ENCODE data around the gene DEXI.

Gene DEXI

GRCh38 chr16:10959161-10959560 lies 16.9 kb upstream of the DEXI start:
- Histone ChIP-seq H3K4me3 (ENCODE audit: insufficient read depth, low read depth, low read length) (no peak overlapping the region), H3K36me3 (ENCODE audit: control insufficient read depth, insufficient read depth, low read length) (peaks cover 6% of the 10 kb centered on the region), H3K27me3 (ENCODE audit: control insufficient read depth, insufficient read depth, low read length, poor library complexity, severe bottlenecking) (no peaks in the 10 kb centered on the region), H3K9me3 (ENCODE audit: control insufficient read depth, low read length) (no peaks in the 10 kb centered on the region), H3K4me1 (ENCODE audit: control insufficient read depth, insufficient read depth, low read length) (no peaks in the 10 kb centered on the region), H3K27ac (ENCODE audit: insufficient read depth, low read depth, low read length, poor library complexity, severe bottlenecking) (no peak overlapping the region)
- WGBS, 2 experiments: 91% methylated on average over 5 of the region's 5 CpGs

GRCh38 chr16:10957771-10958482 lies 15.7 kb upstream of the DEXI start:
- H3K4me1 ChIP-seq (ENCODE audit: control insufficient read depth, insufficient read depth, low read length): no peaks in the 10 kb centered on the region
- WGBS, 2 experiments: 93 to 95% methylated on average over 6 of the region's 6 CpGs
- H3K27me3 ChIP-seq (ENCODE audit: control insufficient read depth, insufficient read depth, low read length, poor library complexity, severe bottlenecking): no peaks in the 10 kb centered on the region
- peaks cover 6% of the 10 kb centered on the region for H3K36me3 ChIP-seq (ENCODE audit: control insufficient read depth, insufficient read depth, low read length)
- H3K4me3 ChIP-seq (ENCODE audit: insufficient read depth, low read depth, low read length): no peak overlapping the region
- no peaks in the 10 kb centered on the region for H3K9me3 ChIP-seq (ENCODE audit: control insufficient read depth, low read length)
- H3K27ac ChIP-seq (ENCODE audit: insufficient read depth, low read depth, low read length, poor library complexity, severe bottlenecking): no peak overlapping the region

GRCh38 chr16:10954903-10955302 lies 12.6 kb upstream of the DEXI start:
- WGBS, 2 experiments: 93 to 94% methylated on average over 7 of the region's 7 CpGs
- Histone ChIP-seq H3K4me3 (ENCODE audit: insufficient read depth, low read depth, low read length) (no peak overlapping the region), H3K9me3 (ENCODE audit: control insufficient read depth, low read length) (no peaks in the 10 kb centered on the region), H3K36me3 (ENCODE audit: control insufficient read depth, insufficient read depth, low read length) (no peaks in the 10 kb centered on the region), H3K27ac (ENCODE audit: insufficient read depth, low read depth, low read length, poor library complexity, severe bottlenecking) (no peak overlapping the region), H3K4me1 (ENCODE audit: control insufficient read depth, insufficient read depth, low read length) (peaks cover 6% of the 10 kb centered on the region), H3K27me3 (ENCODE audit: control insufficient read depth, insufficient read depth, low read length, poor library complexity, severe bottlenecking) (no peaks in the 10 kb centered on the region)

- 84 to 88% methylated on average over 4 of the region's 4 CpGs for WGBS, 2 experiments
- Histone ChIP-seq H3K36me3 (ENCODE audit: control insufficient read depth, insufficient read depth, low read length) (no peaks in the 10 kb centered on the region), H3K4me3 (ENCODE audit: insufficient read depth, low read depth, low read length) (no peak overlapping the region), H3K27me3 (ENCODE audit: control insufficient read depth, insufficient read depth, low read length, poor library complexity, severe bottlenecking) (no peaks in the 10 kb centered on the region), H3K4me1 (ENCODE audit: control insufficient read depth, insufficient read depth, low read length) (peaks cover 28% of the 10 kb centered on the region), H3K9me3 (ENCODE audit: control insufficient read depth, low read length) (no peaks in the 10 kb centered on the region), H3K27ac (ENCODE audit: insufficient read depth, low read depth, low read length, poor library complexity, severe bottlenecking) (no peak overlapping the region)
Measured at GRCh38 chr16:10951026-10951425, 8.8 kb upstream of the DEXI start.

- H3K4me1 ChIP-seq (ENCODE audit: control insufficient read depth, insufficient read depth, low read length): peaks cover 30% of the 10 kb centered on the region
- no peak overlapping the region for H3K4me3 ChIP-seq (ENCODE audit: insufficient read depth, low read depth, low read length)
- H3K27ac ChIP-seq (ENCODE audit: insufficient read depth, low read depth, low read length, poor library complexity, severe bottlenecking): no peak overlapping the region
- H3K36me3 ChIP-seq (ENCODE audit: control insufficient read depth, insufficient read depth, low read length): no peaks in the 10 kb centered on the region
- WGBS, 2 experiments: 68 to 77% methylated on average over 5 of the region's 5 CpGs
- no peaks in the 10 kb centered on the region for H3K27me3 ChIP-seq (ENCODE audit: control insufficient read depth, insufficient read depth, low read length, poor library complexity, severe bottlenecking)
- no peaks in the 10 kb centered on the region for H3K9me3 ChIP-seq (ENCODE audit: control insufficient read depth, low read length)
Measured at GRCh38 chr16:10950393-10950792, 8.1 kb upstream of the DEXI start.

- Histone ChIP-seq H3K4me3 (ENCODE audit: insufficient read depth, low read depth, low read length) (no peak overlapping the region), H3K36me3 (ENCODE audit: control insufficient read depth, insufficient read depth, low read length) (no peaks in the 10 kb centered on the region)
Measured at GRCh38 chr16:10949424-10949970, 7.2 kb upstream of the DEXI start.

GRCh38 chr16:10947211-10947787 lies 5.0 kb upstream of the DEXI start:
- H3K27ac ChIP-seq (ENCODE audit: insufficient read depth, low read depth, low read length, poor library complexity, severe bottlenecking): no peak overlapping the region
- 84% methylated on average over 10 of the region's 10 CpGs for WGBS, 2 experiments
- no peaks in the 10 kb centered on the region for H3K9me3 ChIP-seq (ENCODE audit: control insufficient read depth, low read length)

More at GRCh38 chr16:10949424-10949970, 7.2 kb upstream of the DEXI start:
- Histone ChIP-seq H3K4me1 (ENCODE audit: control insufficient read depth, insufficient read depth, low read length) (peaks cover 35% of the 10 kb centered on the region), H3K27ac (ENCODE audit: insufficient read depth, low read depth, low read length, poor library complexity, severe bottlenecking) (no peak overlapping the region), H3K27me3 (ENCODE audit: control insufficient read depth, insufficient read depth, low read length, poor library complexity, severe bottlenecking) (no peaks in the 10 kb centered on the region), H3K9me3 (ENCODE audit: control insufficient read depth, low read length) (no peaks in the 10 kb centered on the region)
- 35 to 40% methylated on average over 7 of the region's 7 CpGs for WGBS, 2 experiments

GRCh38 chr16:10946308-10946707 lies 4.0 kb upstream of the DEXI start:
- H3K36me3 ChIP-seq (ENCODE audit: control insufficient read depth, insufficient read depth, low read length): no peaks in the 10 kb centered on the region
- peaks cover 12% of the 10 kb centered on the region for H3K27me3 ChIP-seq (ENCODE audit: control insufficient read depth, insufficient read depth, low read length, poor library complexity, severe bottlenecking)
- H3K4me3 ChIP-seq (ENCODE audit: insufficient read depth, low read depth, low read length): no peak overlapping the region
- H3K4me1 ChIP-seq (ENCODE audit: control insufficient read depth, insufficient read depth, low read length): peaks cover 30% of the 10 kb centered on the region
- H3K9me3 ChIP-seq (ENCODE audit: control insufficient read depth, low read length): no peaks in the 10 kb centered on the region
- 23 to 36% methylated on average over 4 to 5 of the region's 5 CpGs for WGBS, 2 experiments
- H3K27ac ChIP-seq (ENCODE audit: insufficient read depth, low read depth, low read length, poor library complexity, severe bottlenecking): no peak overlapping the region

More at GRCh38 chr16:10947211-10947787, 5.0 kb upstream of the DEXI start:
- Histone ChIP-seq H3K36me3 (ENCODE audit: control insufficient read depth, insufficient read depth, low read length) (no peaks in the 10 kb centered on the region), H3K4me1 (ENCODE audit: control insufficient read depth, insufficient read depth, low read length) (peaks cover 35% of the 10 kb centered on the region), H3K4me3 (ENCODE audit: insufficient read depth, low read depth, low read length) (no peak overlapping the region), H3K27me3 (ENCODE audit: control insufficient read depth, insufficient read depth, low read length, poor library complexity, severe bottlenecking) (peaks cover 10% of the 10 kb centered on the region)

- H3K36me3 ChIP-seq (ENCODE audit: control insufficient read depth, insufficient read depth, low read length): no peaks in the 10 kb centered on the region
- H3K9me3 ChIP-seq (ENCODE audit: control insufficient read depth, low read length): no peaks in the 10 kb centered on the region
- peaks cover 12% of the 10 kb centered on the region for H3K27me3 ChIP-seq (ENCODE audit: control insufficient read depth, insufficient read depth, low read length, poor library complexity, severe bottlenecking)
- H3K4me1 ChIP-seq (ENCODE audit: control insufficient read depth, insufficient read depth, low read length): peaks cover 39% of the 10 kb centered on the region
- H3K4me3 ChIP-seq (ENCODE audit: insufficient read depth, low read depth, low read length): peak overlapping the region; percentile 91
- 62 to 66% methylated on average over 14 of the region's 14 CpGs for WGBS, 2 experiments
- no peak overlapping the region for H3K27ac ChIP-seq (ENCODE audit: insufficient read depth, low read depth, low read length, poor library complexity, severe bottlenecking)
Measured at GRCh38 chr16:10945065-10945787, 3.0 kb upstream of the DEXI start.
